GM12878 (cell line): ENCODE data around the gene SEMA3A. TPM values are rescaled to one million over a fixed set of nuclear protein-coding genes. Genes with fewer than 3 reads are reported as not detected.

Experiments used
- ATAC-seq: fragments of 200-7000 bp; cut with Tn5 transposase; 3 replicates; pipeline ENCODE4 v1.9.1; 2020; ENCODE audit warnings: mild to moderate bottlenecking, moderate library complexity
- BruUV-seq: library from RNA; stranded (reverse); fragments of 400-500 nt; replicated peaks from 2 replicates; lab custom pipeline; 2021; lab: Mats Ljungman, UMichigan
- CTCF ChIA-PET: fragments of 300-600 bp; sonication (Branson Sonifier 250); formaldehyde crosslinking; extraction: SDS; loops from one replicate; lab custom pipeline; 2021; ENCODE audit warnings: inconsistent platforms; lab: Yijun Ruan, JAX
- POLR2A ChIA-PET: fragments of 350-600 bp; formaldehyde crosslinking; extraction: SDS; loops from one replicate; lab custom pipeline; 2021; ENCODE audit warnings: inconsistent platforms; lab: Charles Lee
- RAD21 ChIA-PET: fragments of 300-600 bp; sonication (Branson Sonifier 250); formaldehyde crosslinking; loops from one replicate; lab custom pipeline; 2023; ENCODE audit warnings: antibody characterized with exemption; ENCODE audit not compliant: unreplicated experiment; lab: Charles Lee
- SMC1A ChIA-PET: fragments of 300-600 bp; sonication (Branson Sonifier 250); formaldehyde crosslinking; loops from one replicate; lab custom pipeline; 2023; ENCODE audit not compliant: unreplicated experiment, uncharacterized antibody; lab: Charles Lee
- DNase-seq: peaks from one replicate; pipeline ENCODE4 v3.0.0-alpha.2; 2011; ENCODE audit warnings: low read depth, low spot score
- FAIRE-seq: peaks from 3 replicates; lab custom pipeline; 2011; peaks lifted over from hg19 to GRCh38; lab: Jason Lieb, UNC
- H2AFZ ChIP-seq: 2 replicates; pipeline ENCODE4 v1.6.0; 2011; ENCODE audit warnings: low read depth, low read length, control low read depth; ENCODE audit not compliant: control insufficient read depth
- H3K27ac ChIP-seq: 2 replicates; pipeline ENCODE4 v1.5.1; 2011; ENCODE audit warnings: control low read depth; ENCODE audit not compliant: control insufficient read depth, insufficient read depth
- H3K27me3 ChIP-seq, 2 experiments: replicated peaks in 1 of 2; 2 replicates each; pipeline versions ENCODE4 v1.6.0 to v1.6.1; 2011; ENCODE audit warnings: low read length in 1 of 2; ENCODE audit not compliant: control insufficient read depth in 2 of 2, insufficient read depth in 2 of 2
- H3K36me3 ChIP-seq, 2 experiments: 2 replicates each; pipeline ENCODE4 v1.5.1; 2011; ENCODE audit warnings: low read length in 1 of 2; ENCODE audit not compliant: control insufficient read depth in 2 of 2, insufficient read depth in 2 of 2
- H3K4me1 ChIP-seq: 2 replicates; pipeline ENCODE4 v1.6.1; 2011; ENCODE audit warnings: mild to moderate bottlenecking, low read length, moderate library complexity, mixed read lengths; ENCODE audit not compliant: control insufficient read depth, insufficient read depth
- H3K4me2 ChIP-seq: 2 replicates; pipeline ENCODE4 v1.6.0; 2011; ENCODE audit warnings: control low read depth; ENCODE audit not compliant: control insufficient read depth, insufficient read depth
- H3K4me3 ChIP-seq: fragments of 200-600 bp; sonication (generic); 2 replicates; pipeline ENCODE4 v1.5.1; 2016
- H3K79me2 ChIP-seq: 2 replicates; pipeline ENCODE4 v1.6.0; 2011; ENCODE audit warnings: low read length; ENCODE audit not compliant: control insufficient read depth, insufficient read depth
- H3K9ac ChIP-seq: 2 replicates; pipeline ENCODE4 v1.8.0; 2011; ENCODE audit warnings: low read length, control low read depth, mixed read lengths; ENCODE audit not compliant: control insufficient read depth, insufficient read depth
- H3K9me3 ChIP-seq: replicated peaks from 3 replicates; pipeline ENCODE4 v1.5.1; 2011; ENCODE audit warnings: mild to moderate bottlenecking, low read length; ENCODE audit not compliant: control insufficient read depth, insufficient read depth
- H4K20me1 ChIP-seq: 2 replicates; pipeline ENCODE4 v1.6.0; 2011; ENCODE audit not compliant: control insufficient read depth, insufficient read depth
- CHD4 ChIP-seq: fragments of 200-600 bp; sonication (generic); IDR thresholded peaks from 2 replicates; pipeline ENCODE4 v1.6.1; 2016; ENCODE audit warnings: mild to moderate bottlenecking
- MEF2B ChIP-seq: fragments of 450-650 bp; IDR thresholded peaks from 2 replicates; pipeline ENCODE4 v1.6.1; 2018; ENCODE audit warnings: mild to moderate bottlenecking, moderate library complexity; ENCODE audit not compliant: partially characterized antibody, poor library complexity, severe bottlenecking
- NR2F1 ChIP-seq: fragments of 450-650 bp; conservative IDR thresholded peaks from 2 replicates; pipeline ENCODE4 v1.6.1; 2017; ENCODE audit warnings: mild to moderate bottlenecking
- TAF1 ChIP-seq: IDR thresholded peaks from 2 replicates; pipeline ENCODE4 v1.6.1; 2011; ENCODE audit warnings: mild to moderate bottlenecking, low read depth, low read length, borderline replicate concordance
- WGBS: methylation state at CpG from one replicate; pipeline ENCODE4 v1.1.6; 2016; ENCODE audit warnings: low lambda C conversion rate; ENCODE audit not compliant: insufficient replicate concordance, insufficient coverage; ENCODE audit errors: missing lambda C conversion rate; 5-methylcytosine and 5-hydroxymethylcytosine counted together
- in situ Hi-C: fragments of 300-500 bp; cut with MboI; formaldehyde crosslinking; loops from 9 replicates; pipeline ENCODE4 v1.14.3; 2018; ENCODE audit warnings: mixed read lengths
- intact Hi-C: fragments of 100-400 bp; cut with micrococcal nuclease; formaldehyde crosslinking; loops from one replicate; pipeline ENCODE4 v1.14.2; 2022; ENCODE audit not compliant: unreplicated experiment
- polyA plus RNA-seq, 11 experiments: library from polyadenylated mRNA; depleted of rRNA in 4 of 11; unstranded in 6 of 11; stranded (reverse) in 5 of 11; fragments of >200 nt; fragmentation: Nextera tagmentation in 4 of 11; fragmentation: Illumina TruSeq in 1 of 11; extraction: Ambion mirVana in 4 of 11; extraction: Trizol in 1 of 11; gene quantifications; 1 replicate in 1 of 11; 2 replicates in 10 of 11; pipeline versions ENCODE4 v1.2.1 to v1.2.3, GENCODE V29; 2011 to 2016; ENCODE audit warnings: inconsistent platforms in 2 of 11, missing spikeins in 2 of 11, low read depth in 1 of 11
- total RNA-seq, 4 experiments: library from RNA; depleted of rRNA in 3 of 4; stranded (reverse); fragments of >200 nt in 3 of 4; fragmentation: Illumina TruSeq in 1 of 4; extraction: Trizol in 1 of 4; gene quantifications; 2 replicates each; pipeline versions ENCODE4 v1.2.1 to v1.2.3, GENCODE V29; 2013 to 2021
- TF ChIP-seq, protein P1 (sequence below): fragments of 450-650 bp; formaldehyde crosslinking; IDR thresholded peaks from 2 replicates; pipeline ENCODE4 v1.5.0; 2022; ENCODE audit warnings: mild to moderate bottlenecking, missing genetic modification characterization
- TF ChIP-seq, protein P2 (sequence below): IDR thresholded peaks from 2 replicates; pipeline ENCODE4 v1.6.1; 2012; ENCODE audit warnings: improper control_type of control experiment, low read depth, low read length; ENCODE audit not compliant: insufficient replicate concordance
- TF ChIP-seq, protein P3 (sequence below): fragments of 450-650 bp; IDR thresholded peaks from 2 replicates; pipeline ENCODE4 v1.6.1; 2018; ENCODE audit warnings: mild to moderate bottlenecking, low read depth, moderate library complexity; ENCODE audit not compliant: partially characterized antibody
- TF ChIP-seq, protein P4 (sequence below): IDR thresholded peaks from 2 replicates; pipeline ENCODE4 v1.6.1; 2011; ENCODE audit warnings: low read depth, low read length, improper control_type of control experiment, borderline replicate concordance

SEMA3A gene
- total and polyA plus RNA-seq, 10 of the 15 experiments (the other 5 are each of a cell fraction or from before 2014, with no cell fraction given): 0.01 to 3.3 (median 0.24) TPM

DNA sequence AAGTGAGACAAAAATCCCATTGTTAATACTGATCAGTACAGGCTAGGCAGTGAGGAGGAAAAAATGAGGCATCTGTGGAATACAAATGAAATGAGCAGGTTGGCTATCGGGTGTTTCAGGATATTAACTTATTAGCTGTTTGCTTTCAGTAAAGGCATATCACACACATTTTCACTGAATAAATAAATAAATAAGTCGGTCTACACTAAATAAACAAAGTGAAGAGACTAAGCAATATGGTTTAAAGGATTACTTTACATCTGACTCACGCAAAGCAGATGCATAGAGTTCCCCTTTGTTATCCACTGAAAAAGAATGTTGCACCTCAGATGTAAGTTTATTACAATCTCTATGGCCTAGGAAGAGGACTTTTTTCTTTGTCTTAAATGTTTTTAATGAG, 6.3 kb upstream of the SEMA3A start (continued):
- no peak for TF ChIP-seq TAF1

DNA sequence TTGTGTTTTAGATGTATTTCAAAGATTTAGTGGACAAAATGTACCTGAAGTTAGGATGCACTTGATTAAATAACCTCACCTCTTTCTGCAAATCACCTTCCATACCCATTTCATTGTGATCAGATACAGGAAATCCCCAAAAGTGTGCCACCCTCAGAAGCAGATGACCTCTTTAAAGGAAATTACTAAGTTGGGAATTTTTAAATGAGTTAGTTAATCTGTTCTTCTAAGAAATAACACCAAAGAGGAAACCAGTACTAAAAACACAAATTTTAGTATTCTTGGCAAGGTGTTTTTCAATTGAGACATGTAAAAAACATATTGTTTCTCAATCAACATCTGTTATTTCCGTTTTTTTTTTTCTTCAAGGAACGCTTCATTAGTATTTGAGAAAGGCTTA, 4.6 kb upstream of the SEMA3A start:
- H2AFZ ChIP-seq: no peak overlapping the region
- SMC1A ChIA-PET: no interaction called here
- TF ChIP-seq, protein P1, sequence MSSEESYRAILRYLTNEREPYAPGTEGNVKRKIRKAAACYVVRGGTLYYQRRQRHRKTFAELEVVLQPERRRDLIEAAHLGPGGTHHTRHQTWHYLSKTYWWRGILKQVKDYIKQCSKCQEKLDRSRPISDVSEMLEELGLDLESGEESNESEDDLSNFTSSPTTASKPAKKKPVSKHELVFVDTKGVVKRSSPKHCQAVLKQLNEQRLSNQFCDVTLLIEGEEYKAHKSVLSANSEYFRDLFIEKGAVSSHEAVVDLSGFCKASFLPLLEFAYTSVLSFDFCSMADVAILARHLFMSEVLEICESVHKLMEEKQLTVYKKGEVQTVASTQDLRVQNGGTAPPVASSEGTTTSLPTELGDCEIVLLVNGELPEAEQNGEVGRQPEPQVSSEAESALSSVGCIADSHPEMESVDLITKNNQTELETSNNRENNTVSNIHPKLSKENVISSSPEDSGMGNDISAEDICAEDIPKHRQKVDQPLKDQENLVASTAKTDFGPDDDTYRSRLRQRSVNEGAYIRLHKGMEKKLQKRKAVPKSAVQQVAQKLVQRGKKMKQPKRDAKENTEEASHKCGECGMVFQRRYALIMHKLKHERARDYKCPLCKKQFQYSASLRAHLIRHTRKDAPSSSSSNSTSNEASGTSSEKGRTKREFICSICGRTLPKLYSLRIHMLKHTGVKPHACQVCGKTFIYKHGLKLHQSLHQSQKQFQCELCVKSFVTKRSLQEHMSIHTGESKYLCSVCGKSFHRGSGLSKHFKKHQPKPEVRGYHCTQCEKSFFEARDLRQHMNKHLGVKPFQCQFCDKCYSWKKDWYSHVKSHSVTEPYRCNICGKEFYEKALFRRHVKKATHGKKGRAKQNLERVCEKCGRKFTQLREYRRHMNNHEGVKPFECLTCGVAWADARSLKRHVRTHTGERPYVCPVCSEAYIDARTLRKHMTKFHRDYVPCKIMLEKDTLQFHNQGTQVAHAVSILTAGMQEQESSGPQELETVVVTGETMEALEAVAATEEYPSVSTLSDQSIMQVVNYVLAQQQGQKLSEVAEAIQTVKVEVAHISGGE (CRISPR knock-in tag): no peak
- TF ChIP-seq NR2F1 (no peak), MEF2B (no peak), CHD4 (no peak)
- TF ChIP-seq, protein P2, sequence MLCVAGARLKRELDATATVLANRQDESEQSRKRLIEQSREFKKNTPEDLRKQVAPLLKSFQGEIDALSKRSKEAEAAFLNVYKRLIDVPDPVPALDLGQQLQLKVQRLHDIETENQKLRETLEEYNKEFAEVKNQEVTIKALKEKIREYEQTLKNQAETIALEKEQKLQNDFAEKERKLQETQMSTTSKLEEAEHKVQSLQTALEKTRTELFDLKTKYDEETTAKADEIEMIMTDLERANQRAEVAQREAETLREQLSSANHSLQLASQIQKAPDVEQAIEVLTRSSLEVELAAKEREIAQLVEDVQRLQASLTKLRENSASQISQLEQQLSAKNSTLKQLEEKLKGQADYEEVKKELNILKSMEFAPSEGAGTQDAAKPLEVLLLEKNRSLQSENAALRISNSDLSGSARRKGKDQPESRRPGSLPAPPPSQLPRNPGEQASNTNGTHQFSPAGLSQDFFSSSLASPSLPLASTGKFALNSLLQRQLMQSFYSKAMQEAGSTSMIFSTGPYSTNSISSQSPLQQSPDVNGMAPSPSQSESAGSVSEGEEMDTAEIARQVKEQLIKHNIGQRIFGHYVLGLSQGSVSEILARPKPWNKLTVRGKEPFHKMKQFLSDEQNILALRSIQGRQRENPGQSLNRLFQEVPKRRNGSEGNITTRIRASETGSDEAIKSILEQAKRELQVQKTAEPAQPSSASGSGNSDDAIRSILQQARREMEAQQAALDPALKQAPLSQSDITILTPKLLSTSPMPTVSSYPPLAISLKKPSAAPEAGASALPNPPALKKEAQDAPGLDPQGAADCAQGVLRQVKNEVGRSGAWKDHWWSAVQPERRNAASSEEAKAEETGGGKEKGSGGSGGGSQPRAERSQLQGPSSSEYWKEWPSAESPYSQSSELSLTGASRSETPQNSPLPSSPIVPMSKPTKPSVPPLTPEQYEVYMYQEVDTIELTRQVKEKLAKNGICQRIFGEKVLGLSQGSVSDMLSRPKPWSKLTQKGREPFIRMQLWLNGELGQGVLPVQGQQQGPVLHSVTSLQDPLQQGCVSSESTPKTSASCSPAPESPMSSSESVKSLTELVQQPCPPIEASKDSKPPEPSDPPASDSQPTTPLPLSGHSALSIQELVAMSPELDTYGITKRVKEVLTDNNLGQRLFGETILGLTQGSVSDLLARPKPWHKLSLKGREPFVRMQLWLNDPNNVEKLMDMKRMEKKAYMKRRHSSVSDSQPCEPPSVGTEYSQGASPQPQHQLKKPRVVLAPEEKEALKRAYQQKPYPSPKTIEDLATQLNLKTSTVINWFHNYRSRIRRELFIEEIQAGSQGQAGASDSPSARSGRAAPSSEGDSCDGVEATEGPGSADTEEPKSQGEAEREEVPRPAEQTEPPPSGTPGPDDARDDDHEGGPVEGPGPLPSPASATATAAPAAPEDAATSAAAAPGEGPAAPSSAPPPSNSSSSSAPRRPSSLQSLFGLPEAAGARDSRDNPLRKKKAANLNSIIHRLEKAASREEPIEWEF: no peak
- TF ChIP-seq, protein P3, sequence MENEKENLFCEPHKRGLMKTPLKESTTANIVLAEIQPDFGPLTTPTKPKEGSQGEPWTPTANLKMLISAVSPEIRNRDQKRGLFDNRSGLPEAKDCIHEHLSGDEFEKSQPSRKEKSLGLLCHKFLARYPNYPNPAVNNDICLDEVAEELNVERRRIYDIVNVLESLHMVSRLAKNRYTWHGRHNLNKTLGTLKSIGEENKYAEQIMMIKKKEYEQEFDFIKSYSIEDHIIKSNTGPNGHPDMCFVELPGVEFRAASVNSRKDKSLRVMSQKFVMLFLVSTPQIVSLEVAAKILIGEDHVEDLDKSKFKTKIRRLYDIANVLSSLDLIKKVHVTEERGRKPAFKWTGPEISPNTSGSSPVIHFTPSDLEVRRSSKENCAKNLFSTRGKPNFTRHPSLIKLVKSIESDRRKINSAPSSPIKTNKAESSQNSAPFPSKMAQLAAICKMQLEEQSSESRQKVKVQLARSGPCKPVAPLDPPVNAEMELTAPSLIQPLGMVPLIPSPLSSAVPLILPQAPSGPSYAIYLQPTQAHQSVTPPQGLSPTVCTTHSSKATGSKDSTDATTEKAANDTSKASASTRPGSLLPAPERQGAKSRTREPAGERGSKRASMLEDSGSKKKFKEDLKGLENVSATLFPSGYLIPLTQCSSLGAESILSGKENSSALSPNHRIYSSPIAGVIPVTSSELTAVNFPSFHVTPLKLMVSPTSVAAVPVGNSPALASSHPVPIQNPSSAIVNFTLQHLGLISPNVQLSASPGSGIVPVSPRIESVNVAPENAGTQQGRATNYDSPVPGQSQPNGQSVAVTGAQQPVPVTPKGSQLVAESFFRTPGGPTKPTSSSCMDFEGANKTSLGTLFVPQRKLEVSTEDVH: no peak
- TF ChIP-seq, protein P4, sequence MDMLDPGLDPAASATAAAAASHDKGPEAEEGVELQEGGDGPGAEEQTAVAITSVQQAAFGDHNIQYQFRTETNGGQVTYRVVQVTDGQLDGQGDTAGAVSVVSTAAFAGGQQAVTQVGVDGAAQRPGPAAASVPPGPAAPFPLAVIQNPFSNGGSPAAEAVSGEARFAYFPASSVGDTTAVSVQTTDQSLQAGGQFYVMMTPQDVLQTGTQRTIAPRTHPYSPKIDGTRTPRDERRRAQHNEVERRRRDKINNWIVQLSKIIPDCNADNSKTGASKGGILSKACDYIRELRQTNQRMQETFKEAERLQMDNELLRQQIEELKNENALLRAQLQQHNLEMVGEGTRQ: no peak
- no peak overlapping the region for H3K4me3 ChIP-seq
- H4K20me1 ChIP-seq: no peaks in the 10 kb centered on the region
- no peaks in the 10 kb centered on the region for H3K4me1 ChIP-seq
- H3K79me2 ChIP-seq: no peaks in the 10 kb centered on the region
- intact Hi-C loops: no loop called here
- BruUV-seq: no TSS peak
- H3K36me3 ChIP-seq: no peaks in the 10 kb centered on the region
- CTCF ChIA-PET: no interaction called here
- POLR2A ChIA-PET: no interaction called here
- no peak overlapping the region for H3K4me2 ChIP-seq
- H3K9ac ChIP-seq: no peak overlapping the region
- DNase-seq (no peak), ATAC-seq (no peak), FAIRE-seq (no peak)
- H3K27ac ChIP-seq: no peak overlapping the region
- in situ Hi-C loops: no loop called here
- 13% methylated on average over 2 of the region's 2 CpGs for WGBS
- no peaks in the 10 kb centered on the region for H3K9me3 ChIP-seq
- no peaks in the 10 kb centered on the region for H3K27me3 ChIP-seq
- RAD21 ChIA-PET: interaction anchor here (0.5 kb wide), 1 partner anchor 449 kb away, joined by 3 read pairs; no protein-coding TSS in a partner anchor
